ENCODE data around the gene SMPD2.
"Not testable (repeated sequence)": the region's sequence is repeated elsewhere in the genome, so short reads cannot be mapped to it uniquely, and the experiment has no call there.

The SMPD2 gene

GRCh38 chr6:109456710-109457561 lies 16.4 kb downstream of the SMPD2 start:
- H3K9me3 Mint-ChIP-seq = no peaks in the 10 kb centered on the region
- peak overlapping the region; percentile 99 for H3K4me3 Mint-ChIP-seq
- DNase-seq (ENCODE audit: low spot score in 2 of 2) (no peak), ATAC-seq (replicated peaks; ENCODE audit: extremely low read depth, poor library complexity, severe bottlenecking) (no peak)
- H3K36me3 Mint-ChIP-seq (ENCODE audit: insufficient read depth) = peaks cover 13% of the 10 kb centered on the region
- no peaks in the 10 kb centered on the region for H3K27me3 Mint-ChIP-seq
- H3K27ac Mint-ChIP-seq (ENCODE audit: low read depth) = no peak overlapping the region
- peaks cover 55% of the 10 kb centered on the region for H3K4me1 Mint-ChIP-seq

- no peak for DNase-seq (ENCODE audit: low spot score in 2 of 2)
- H3K27ac Mint-ChIP-seq (ENCODE audit: low read depth) = no peak overlapping the region
- no peak for ATAC-seq (replicated peaks; ENCODE audit: extremely low read depth, poor library complexity, severe bottlenecking)
- H3K4me1 Mint-ChIP-seq = peaks cover 60% of the 10 kb centered on the region
- peak overlapping the region; percentile 99 for H3K4me3 Mint-ChIP-seq
- peaks cover 19% of the 10 kb centered on the region for H3K36me3 Mint-ChIP-seq (ENCODE audit: insufficient read depth)
- no peaks in the 10 kb centered on the region for H3K9me3 Mint-ChIP-seq
- no peaks in the 10 kb centered on the region for H3K27me3 Mint-ChIP-seq
These were observed 17.1 kb downstream of the SMPD2 start for GRCh38 chr6:109457562-109457996.

GRCh38 chr6:109458774-109459531 lies 18.4 kb downstream of the SMPD2 start:
- H3K4me3 Mint-ChIP-seq = no peak overlapping the region
- H3K4me1 Mint-ChIP-seq = peaks cover 58% of the 10 kb centered on the region
- H3K27ac Mint-ChIP-seq (ENCODE audit: low read depth) = peak overlapping the region; percentile 3
- DNase-seq (ENCODE audit: low spot score in 2 of 2) (peak in 1 of 2 donors; percentile 46), ATAC-seq (replicated peaks; ENCODE audit: extremely low read depth, poor library complexity, severe bottlenecking) (peak; percentile 49)
- H3K27me3 Mint-ChIP-seq = no peaks in the 10 kb centered on the region
- no peaks in the 10 kb centered on the region for H3K9me3 Mint-ChIP-seq
- peaks cover 21% of the 10 kb centered on the region for H3K36me3 Mint-ChIP-seq (ENCODE audit: insufficient read depth)

GRCh38 chr6:109460161-109460829 lies 19.8 kb downstream of the SMPD2 start:
- H3K4me1 Mint-ChIP-seq = peaks cover 51% of the 10 kb centered on the region
- ATAC-seq (replicated peaks; ENCODE audit: extremely low read depth, poor library complexity, severe bottlenecking) (no peak), DNase-seq (ENCODE audit: low spot score in 2 of 2) (no peak)
- H3K36me3 Mint-ChIP-seq (ENCODE audit: insufficient read depth) = peaks cover 22% of the 10 kb centered on the region
- H3K9me3 Mint-ChIP-seq = no peaks in the 10 kb centered on the region
- H3K4me3 Mint-ChIP-seq = no peak overlapping the region
- H3K27me3 Mint-ChIP-seq = no peaks in the 10 kb centered on the region
- H3K27ac Mint-ChIP-seq (ENCODE audit: low read depth) = no peak overlapping the region

GRCh38 chr6:109461205-109461604 lies 20.7 kb downstream of the SMPD2 start:
- ATAC-seq (replicated peaks; ENCODE audit: extremely low read depth, poor library complexity, severe bottlenecking); H3K27ac Mint-ChIP-seq (ENCODE audit: low read depth); H3K9me3 Mint-ChIP-seq; DNase-seq (ENCODE audit: low spot score in 2 of 2); H3K27me3 Mint-ChIP-seq; H3K4me3 Mint-ChIP-seq: not testable (repeated sequence)
- peaks cover 50% of the 10 kb centered on the region for H3K4me1 Mint-ChIP-seq
- peaks cover 31% of the 10 kb centered on the region for H3K36me3 Mint-ChIP-seq (ENCODE audit: insufficient read depth)

- Mint-ChIP-seq H3K27me3 (no peaks in the 10 kb centered on the region), H3K4me1 (peaks cover 45% of the 10 kb centered on the region), H3K36me3 (ENCODE audit: insufficient read depth) (peaks cover 34% of the 10 kb centered on the region), H3K9me3 (no peaks in the 10 kb centered on the region), H3K4me3 (no peak overlapping the region), H3K27ac (ENCODE audit: low read depth) (peak overlapping the region; percentile 27)
- DNase-seq (ENCODE audit: low spot score in 2 of 2) = no peak
- no peak for ATAC-seq (replicated peaks; ENCODE audit: extremely low read depth, poor library complexity, severe bottlenecking)
These were observed 21.4 kb downstream of the SMPD2 start for GRCh38 chr6:109461733-109462526.

- Mint-ChIP-seq H3K27ac (ENCODE audit: low read depth) (peak overlapping the region; percentile 7), H3K27me3 (no peaks in the 10 kb centered on the region), H3K9me3 (no peaks in the 10 kb centered on the region), H3K4me3 (no peak overlapping the region), H3K36me3 (ENCODE audit: insufficient read depth) (peaks cover 58% of the 10 kb centered on the region), H3K4me1 (peaks cover 44% of the 10 kb centered on the region)
- ATAC-seq (replicated peaks; ENCODE audit: extremely low read depth, poor library complexity, severe bottlenecking) = no peak
- DNase-seq (ENCODE audit: low spot score in 2 of 2) = no peak
These were observed 25.2 kb downstream of the SMPD2 start for GRCh38 chr6:109465772-109466171.

GRCh38 chr6:109466212-109466923 lies 25.8 kb downstream of the SMPD2 start:
- Mint-ChIP-seq H3K27me3 (no peaks in the 10 kb centered on the region), H3K4me3 (no peak overlapping the region), H3K36me3 (ENCODE audit: insufficient read depth) (peaks cover 64% of the 10 kb centered on the region), H3K9me3 (no peaks in the 10 kb centered on the region), H3K27ac (ENCODE audit: low read depth) (no peak overlapping the region), H3K4me1 (peaks cover 50% of the 10 kb centered on the region)
- ATAC-seq (replicated peaks; ENCODE audit: extremely low read depth, poor library complexity, severe bottlenecking) (no peak), DNase-seq (ENCODE audit: low spot score in 2 of 2) (no peak)

- H3K27ac Mint-ChIP-seq (ENCODE audit: low read depth) = no peak overlapping the region
- no peaks in the 10 kb centered on the region for H3K9me3 Mint-ChIP-seq
- no peaks in the 10 kb centered on the region for H3K27me3 Mint-ChIP-seq
- no peak overlapping the region for H3K4me3 Mint-ChIP-seq
- H3K4me1 Mint-ChIP-seq = peaks cover 55% of the 10 kb centered on the region
- H3K36me3 Mint-ChIP-seq (ENCODE audit: insufficient read depth) = peaks cover 68% of the 10 kb centered on the region
- no peak for DNase-seq (ENCODE audit: low spot score in 2 of 2)
- ATAC-seq (replicated peaks; ENCODE audit: extremely low read depth, poor library complexity, severe bottlenecking) = no peak
These were observed 27.2 kb downstream of the SMPD2 start for GRCh38 chr6:109467696-109468095.

- Mint-ChIP-seq H3K36me3 (ENCODE audit: insufficient read depth) (peaks cover 75% of the 10 kb centered on the region), H3K27ac (ENCODE audit: low read depth) (no peak overlapping the region), H3K4me1 (peaks cover 59% of the 10 kb centered on the region), H3K27me3 (no peaks in the 10 kb centered on the region), H3K9me3 (no peaks in the 10 kb centered on the region), H3K4me3 (no peak overlapping the region)
- ATAC-seq (replicated peaks; ENCODE audit: extremely low read depth, poor library complexity, severe bottlenecking) (no peak), DNase-seq (ENCODE audit: low spot score in 2 of 2) (no peak)
These were observed 29.2 kb downstream of the SMPD2 start for GRCh38 chr6:109469591-109470189.

GRCh38 chr6:109471105-109471810 lies 30.7 kb downstream of the SMPD2 start:
- Mint-ChIP-seq H3K4me3 (no peak overlapping the region), H3K4me1 (peaks cover 73% of the 10 kb centered on the region), H3K9me3 (no peaks in the 10 kb centered on the region), H3K27ac (ENCODE audit: low read depth) (no peak overlapping the region), H3K36me3 (ENCODE audit: insufficient read depth) (peaks cover 75% of the 10 kb centered on the region), H3K27me3 (no peaks in the 10 kb centered on the region)
- ATAC-seq (replicated peaks; ENCODE audit: extremely low read depth, poor library complexity, severe bottlenecking) = no peak
- no peak for DNase-seq (ENCODE audit: low spot score in 2 of 2)
